NCI-H128 (cell line): ENCODE data around the gene C2CD2.
"Not testable (repeated sequence)": the region's sequence is repeated elsewhere in the genome, so short reads cannot be mapped to it uniquely, and the experiment has no call there.

ENCODE experiments used
- DNase-seq: peaks from one replicate; lab custom pipeline; 2025; ENCODE audit not compliant: unreplicated experiment; lab: John Stamatoyannopoulos, UW

The C2CD2 gene

GRCh38 chr21:41953831-41954653 lies at the start of gene C2CD2:
Gene C2CD2 (minus strand): TSS chr21:41954018. CDS start chr21:41953648, 370 bp downstream.
- DNase-seq, result no peak

GRCh38 chr21:42003051-42003461 lies 49.2 kb upstream of the C2CD2 start:
- no peak for DNase-seq

GRCh38 chr21:42002421-42002958 lies 48.7 kb upstream of the C2CD2 start:
- DNase-seq, result no peak

GRCh38 chr21:42001781-42002180 lies 48.0 kb upstream of the C2CD2 start:
- no peak for DNase-seq

- DNase-seq, result no peak
These were observed 47.1 kb upstream of the C2CD2 start for GRCh38 chr21:42000908-42001307.

- no peak for DNase-seq
These were observed 43.8 kb upstream of the C2CD2 start for GRCh38 chr21:41997657-41998056.

GRCh38 chr21:41995577-41995976 lies 41.8 kb upstream of the C2CD2 start:
- DNase-seq, result no peak

GRCh38 chr21:41994613-41995012 lies 40.8 kb upstream of the C2CD2 start:
- not testable (repeated sequence) for DNase-seq

- no peak for DNase-seq
These were observed 39.9 kb upstream of the C2CD2 start for GRCh38 chr21:41993744-41994143.

GRCh38 chr21:41992576-41992975 lies 38.8 kb upstream of the C2CD2 start:
- no peak for DNase-seq

GRCh38 chr21:41991659-41992058 lies 37.8 kb upstream of the C2CD2 start:
- DNase-seq, result no peak

- DNase-seq, result no peak
These were observed 35.9 kb upstream of the C2CD2 start for GRCh38 chr21:41989698-41990097.

GRCh38 chr21:41987310-41987709 lies 33.5 kb upstream of the C2CD2 start:
- DNase-seq, result no peak

GRCh38 chr21:41985662-41986416 lies 32.0 kb upstream of the C2CD2 start:
- no peak for DNase-seq

GRCh38 chr21:41983229-41983628 lies 29.4 kb upstream of the C2CD2 start:
- DNase-seq, result no peak

GRCh38 chr21:41980561-41980960 lies 26.7 kb upstream of the C2CD2 start:
- DNase-seq, result no peak

- DNase-seq, result no peak
These were observed 26.0 kb upstream of the C2CD2 start for GRCh38 chr21:41979751-41980369.

GRCh38 chr21:41979335-41979734 lies 25.5 kb upstream of the C2CD2 start:
- DNase-seq, result no peak

- no peak for DNase-seq
These were observed 23.5 kb upstream of the C2CD2 start for GRCh38 chr21:41977034-41977950.

GRCh38 chr21:41976611-41977010 lies 22.8 kb upstream of the C2CD2 start:
- DNase-seq, result no peak
